Aorta (tissue), 5 donors: ENCODE measurements around the gene STARD7. TPM values are rescaled to one million over a fixed set of nuclear protein-coding genes. Genes with fewer than 3 reads are reported as not detected.

Experiments
- ATAC-seq: fragments of 200-7000 bp; cut with Tn5 transposase; one replicate; pipeline ENCODE4 v1.9.1; 2022; ENCODE audit warnings: moderate library complexity; ENCODE audit not compliant: low FRiP score
- DNase-seq, 2 donors: peaks; one replicate each; pipeline ENCODE4 v3.0.0-alpha.2; 2020
- H3K27ac ChIP-seq, 2 donors: one replicate each; pipeline ENCODE4 v1.5.1; 2013; ENCODE audit warnings: low read length in 2 of 2, mild to moderate bottlenecking in 2 of 2, moderate library complexity in 2 of 2, control low read depth in 1 of 2, inconsistent platforms in 1 of 2, low read depth in 1 of 2
- H3K27me3 ChIP-seq, 2 donors: one replicate each; pipeline ENCODE4 v1.6.1; 2013; ENCODE audit warnings: control low read depth in 1 of 2, low read length in 1 of 2, mild to moderate bottlenecking in 1 of 2, moderate library complexity in 1 of 2; ENCODE audit not compliant: insufficient read depth in 2 of 2, control insufficient read depth in 1 of 2
- H3K36me3 ChIP-seq, 2 donors: one replicate each; pipeline ENCODE4 v1.6.1; 2013; ENCODE audit warnings: control low read depth in 1 of 2, low read length in 1 of 2, mild to moderate bottlenecking in 1 of 2; ENCODE audit not compliant: insufficient read depth in 2 of 2, control insufficient read depth in 1 of 2
- H3K4me1 ChIP-seq, 2 donors: one replicate each; pipeline ENCODE4 v1.6.1; 2013; ENCODE audit warnings: low read length in 2 of 2, control low read depth in 1 of 2, mild to moderate bottlenecking in 1 of 2, moderate library complexity in 1 of 2; ENCODE audit not compliant: insufficient read depth in 2 of 2, control insufficient read depth in 1 of 2
- H3K4me3 ChIP-seq, 2 donors: one replicate each; pipeline ENCODE4 v1.5.1; 2013; ENCODE audit warnings: low read length in 2 of 2, control low read depth in 1 of 2, mild to moderate bottlenecking in 1 of 2
- H3K9me3 ChIP-seq: one replicate; pipeline ENCODE4 v1.6.1; 2013; ENCODE audit warnings: mild to moderate bottlenecking, low read length; ENCODE audit not compliant: control insufficient read depth
- WGBS, 2 donors: extraction: QIAGEN DNeasy Blood & Tissue Kit; methylation state at CpG; one replicate each; pipeline ENCODE4 v1.1.7; 2013; 5-methylcytosine and 5-hydroxymethylcytosine counted together
- intact Hi-C, 2 donors: fragments of 100-400 bp; cut with DNase I; formaldehyde crosslinking; loops; one replicate each; pipeline versions ENCODE4 v1.14.2 to v1.15.0; 2022
- polyA plus RNA-seq, 2 donors: library from polyadenylated mRNA; stranded (reverse); fragments of 200-250 nt; gene quantifications; one replicate each; pipeline ENCODE4 v1.2.3, GENCODE V29; 2013
- total RNA-seq, 2 donors: library from RNA; stranded (reverse); fragmentation: NEBNext Ultra II Directional; extraction: Animal tissue kit (Norgen Biotek cat#: 25700); gene quantifications; one replicate each; pipeline ENCODE4 v1.2.1, GENCODE V29; 2021
- donor health status: healthy with polysubstance abuse.
- donor health status: Bipolar disorder and iron deficiency.
- donor health status: DM: no; HTN: no; CAD: no.
- donor health status: DM: no; HTN: no; CAD: no.
- donor health status: DM: yes; HTN: yes; CAD: no.

STARD7 gene
- total and polyA plus RNA-seq, 4 donors, result 23.8 to 72.7 (median 52.8) TPM

GRCh38 chr2:96135171-96135570, 73.5 kb downstream of the STARD7 start:
- intact Hi-C loops, result loop anchor here (5.0 to 10.0 kb wide), 2 partner anchors 37 to 370 kb away; partner anchors contain the start of gene NEURL3 (in 1 of the 2)
- no peaks in the 10 kb centered on the region for H3K36me3 ChIP-seq
- WGBS, 2 donors, result 90 to 91% methylated on average over 9 of the region's 9 CpGs
- H3K27ac ChIP-seq, result no peak overlapping the region
- no peaks in the 10 kb centered on the region for H3K4me1 ChIP-seq
- H3K4me3 ChIP-seq, result no peak overlapping the region
- ATAC-seq (no peak), DNase-seq (no peak)
- no peaks in the 10 kb centered on the region for H3K27me3 ChIP-seq
- no peaks in the 10 kb centered on the region for H3K9me3 ChIP-seq

Other genes starting within 250 kb of the STARD7 start
- 10 to 100 TPM; 52.7 to 81.1 TPM for gene ANKRD36C, start 217.0 kb downstream of the STARD7 start, total RNA-seq
- 1 to 10 TPM; 1.4 to 4.4 TPM for gene ANKRD36C, start 217.0 kb downstream of the STARD7 start, polyA plus RNA-seq
- 10 to 100 TPM in 1 of 2 donors, 1 to 10 TPM in 1; 4.8 to 16.2 TPM for gene GPAT2, start 173.9 kb downstream of the STARD7 start, total RNA-seq
- gene GPAT2, start 173.9 kb downstream of the STARD7 start, polyA plus RNA-seq, result 1 to 10 TPM in 1 of 2 donors, under 1 TPM in 1; 0.38 to 3.5 TPM
- gene ADRA2B, start 92.3 kb downstream of the STARD7 start, total RNA-seq, result 10 to 100 TPM in 1 of 2 donors, under 1 TPM in 1; 0.81 to 34.0 TPM
- gene ADRA2B, start 92.3 kb downstream of the STARD7 start, polyA plus RNA-seq, result under 1 TPM in 1 of 2 donors, not detected in 1; 0.26 TPM
- gene ASTL, start 70.3 kb downstream of the STARD7 start, total RNA-seq, result under 1 TPM; 0.57 to 0.62 TPM
- not detected for gene ASTL, start 70.3 kb downstream of the STARD7 start, polyA plus RNA-seq
- 1 to 10 TPM; 5.7 to 7.5 TPM for gene DUSP2, start 63.4 kb downstream of the STARD7 start, total RNA-seq
- 1 to 10 TPM; 1.2 to 1.9 TPM for gene DUSP2, start 63.4 kb downstream of the STARD7 start, polyA plus RNA-seq
- gene TMEM127, start 57.2 kb upstream of the STARD7 start, total RNA-seq, result 10 to 100 TPM; 53.4 to 53.8 TPM
- 10 to 100 TPM in 1 of 2 donors, 1 to 10 TPM in 1; 8.3 to 23.4 TPM for gene TMEM127, start 57.2 kb upstream of the STARD7 start, polyA plus RNA-seq
- gene CIAO1, start 57.4 kb upstream of the STARD7 start, total RNA-seq, result 10 to 100 TPM; 46.4 to 57.1 TPM
- gene CIAO1, start 57.4 kb upstream of the STARD7 start, polyA plus RNA-seq, result 10 to 100 TPM; 25.8 to 49.1 TPM
- gene SNRNP200, start 96.7 kb upstream of the STARD7 start, total RNA-seq, result 10 to 100 TPM; 85.0 to 99.7 TPM
- 10 to 100 TPM; 18.9 to 80.1 TPM for gene SNRNP200, start 96.7 kb upstream of the STARD7 start, polyA plus RNA-seq
- 1 to 10 TPM; 1.9 to 3.6 TPM for gene ITPRIPL1, start 116.5 kb upstream of the STARD7 start, total RNA-seq
- gene ITPRIPL1, start 116.5 kb upstream of the STARD7 start, polyA plus RNA-seq, result 1 to 10 TPM in 1 of 2 donors, not detected in 1; 1.2 TPM
- gene NCAPH, start 126.9 kb upstream of the STARD7 start, total RNA-seq, result 1 to 10 TPM; 1.0 to 1.4 TPM
- gene NCAPH, start 126.9 kb upstream of the STARD7 start, polyA plus RNA-seq, result under 1 TPM in 1 of 2 donors, not detected in 1; 0.10 TPM